Measurements from ENCODE around the gene EFEMP1. TPM values are rescaled to one million over a fixed set of nuclear protein-coding genes. Genes with fewer than 3 reads are reported as not detected.
A peak's percentile ranks its signal among the peaks of the same experiment; 100 is the strongest.

Gene EFEMP1
- polyA plus RNA-seq, 1 of the 3 experiments (the other 2 are of a cell fraction): 1,015 TPM

- no peak for TF ChIP-seq GATA2 (CRISPR knock-in tag; IDR thresholded peaks at IDR 0.05)
- no peak for TF ChIP-seq POLR2AphosphoS5 (IDR thresholded peaks at IDR 0.05; ENCODE audit: low read depth, low read length)
- no peak for TF ChIP-seq MAX (IDR thresholded peaks at IDR 0.05; ENCODE audit: low read depth)
- no peak for TF ChIP-seq USF1 (IDR thresholded peaks at IDR 0.05; ENCODE audit: borderline replicate concordance, low read depth)
- no peak for TF ChIP-seq EP300 (IDR thresholded peaks at IDR 0.05; ENCODE audit: borderline replicate concordance in 1 of 2, low read depth in 1 of 2, low read length in 1 of 2)
- no peak for TF ChIP-seq JUND (IDR thresholded peaks at IDR 0.05)
- no peak for TF ChIP-seq USF2 (IDR thresholded peaks at IDR 0.05; ENCODE audit: borderline replicate concordance, low read depth, low read length)
- no peak for TF ChIP-seq ZBTB33 (IDR thresholded peaks at IDR 0.05; ENCODE audit: borderline replicate concordance, low read depth)
- no peak for TF ChIP-seq ELF1 (IDR thresholded peaks at IDR 0.05)
- H2AFZ ChIP-seq (ENCODE audit: low read depth): peak overlapping the region; percentile 49; the same call in 1 of the 2 replicates
- no peaks in the 10 kb centered on the region for H3F3A ChIP-seq (replicated peaks; ENCODE audit: insufficient read depth)
- H3K4me1 ChIP-seq (ENCODE audit: control insufficient read depth in 1 of 2, insufficient read depth in 2 of 2, low read depth in 1 of 2, low read length in 1 of 2): no peaks in the 10 kb centered on the region
- no peaks in the 10 kb centered on the region for H4K20me1 ChIP-seq (ENCODE audit: insufficient read depth)
- H3K4me3 ChIP-seq (ENCODE audit: low read depth in 2 of 2, low read length in 1 of 2): no peak overlapping the region
- H3K9ac ChIP-seq: no peak overlapping the region
- H3K27me3 ChIP-seq (ENCODE audit: insufficient read depth): no peaks in the 10 kb centered on the region
- POLR2A ChIA-PET: no interaction called here
- WGBS (ENCODE audit: low lambda C conversion rate): 27% methylated on average over 4 of the region's 4 CpGs
- H3K9me2 ChIP-seq: no peaks in the 10 kb centered on the region
- no peaks in the 10 kb centered on the region for H3K9me3 ChIP-seq
- H3K27ac ChIP-seq (ENCODE audit: low read depth in 2 of 2, low read length in 1 of 2): no peak overlapping the region
- H3K4me2 ChIP-seq: no peak overlapping the region
- H3K36me3 ChIP-seq (replicated peaks in 1 of 2; ENCODE audit: control insufficient read depth in 1 of 2, insufficient read depth in 2 of 2, low read length in 1 of 2): no peaks in the 10 kb centered on the region
- CTCF ChIA-PET: interaction anchor here (1.5 kb wide), 1 partner anchor 9 kb away, joined by 6 read pairs; no protein-coding TSS in a partner anchor
- H3K79me2 ChIP-seq (ENCODE audit: insufficient read depth): no peaks in the 10 kb centered on the region
- no peak for DNase-seq
These were observed 28.8 kb upstream of the EFEMP1 start for GRCh38 chr2:55952415-55952814.

- Histone ChIP-seq H3K27ac (ENCODE audit: low read depth in 2 of 2, low read length in 1 of 2) (no peak overlapping the region), H3K4me1 (ENCODE audit: control insufficient read depth in 1 of 2, insufficient read depth in 2 of 2, low read depth in 1 of 2, low read length in 1 of 2) (no peaks in the 10 kb centered on the region), H4K20me1 (ENCODE audit: insufficient read depth) (no peaks in the 10 kb centered on the region), H3K4me2 (no peak overlapping the region), H3K9ac (no peak overlapping the region), H3K27me3 (ENCODE audit: insufficient read depth) (no peaks in the 10 kb centered on the region), H3K9me2 (no peaks in the 10 kb centered on the region), H3K36me3 (replicated peaks in 1 of 2; ENCODE audit: control insufficient read depth in 1 of 2, insufficient read depth in 2 of 2, low read length in 1 of 2) (no peaks in the 10 kb centered on the region), H2AFZ (ENCODE audit: low read depth) (no peak overlapping the region), H3K4me3 (ENCODE audit: low read depth in 2 of 2, low read length in 1 of 2) (no peak overlapping the region), H3F3A (replicated peaks; ENCODE audit: insufficient read depth) (no peaks in the 10 kb centered on the region), H3K9me3 (0 out of 2 replicates have a peak, but pooled peaks cover 1% of the 10 kb centered on the region), H3K79me2 (ENCODE audit: insufficient read depth) (no peaks in the 10 kb centered on the region)
- CTCF ChIA-PET: no interaction called here
- DNase-seq: no peak
- POLR2A ChIA-PET: interaction anchor here (0.5 kb wide), 1 partner anchor 297 kb away, joined by 3 read pairs; no protein-coding TSS in a partner anchor
- WGBS (ENCODE audit: low lambda C conversion rate): 52% methylated on average over 5 of the region's 5 CpGs
- no peak for TF ChIP-seq CHD2 (IDR thresholded peaks at IDR 0.05; ENCODE audit: low read length, partially characterized antibody)
- TF ChIP-seq SIN3A (IDR thresholded peaks at IDR 0.05; ENCODE audit: borderline replicate concordance, low read depth, low read length): no peak
- TF ChIP-seq CTCF (IDR thresholded peaks at IDR 0.05): no peak
- TF ChIP-seq ELF1 (IDR thresholded peaks at IDR 0.05): no peak
- TF ChIP-seq USF2 (IDR thresholded peaks at IDR 0.05; ENCODE audit: borderline replicate concordance, low read depth, low read length): no peak
- no peak for TF ChIP-seq NRF1 (IDR thresholded peaks at IDR 0.05; ENCODE audit: low read depth, low read length)
- TF ChIP-seq JUND (IDR thresholded peaks at IDR 0.05): no peak
- no peak for TF ChIP-seq ZBTB33 (IDR thresholded peaks at IDR 0.05; ENCODE audit: borderline replicate concordance, low read depth)
- no peak for TF ChIP-seq MAX (IDR thresholded peaks at IDR 0.05; ENCODE audit: low read depth)
- TF ChIP-seq TAF1 (IDR thresholded peaks at IDR 0.05; ENCODE audit: borderline replicate concordance, low read depth, low read length): no peak
- no peak for TF ChIP-seq IRF3 (IDR thresholded peaks at IDR 0.05; ENCODE audit: low read depth, low read length)
These were observed 28.0 kb upstream of the EFEMP1 start for GRCh38 chr2:55951533-55951932.

Data from SK-N-SH (cell line).